ENCODE data around the gene KRTAP5-6. TPM values are rescaled to one million over a fixed set of nuclear protein-coding genes. Genes with fewer than 3 reads are reported as not detected.
"Not testable (repeated sequence)": the region's sequence is repeated elsewhere in the genome, so short reads cannot be mapped to it uniquely, and the experiment has no call there.

Gene KRTAP5-6
- total RNA-seq, 4 donors from 2014 or later: 2.3 to 24.1 TPM; not detected in 2

- not testable (repeated sequence) for H3K9me3 ChIP-seq, H3K4me3 ChIP-seq, H3K36me3 ChIP-seq, H3K27ac ChIP-seq, H3K27me3 ChIP-seq
- peak in 1 of 2 donors; percentile 64 for DNase-seq (ENCODE audit: low spot score in 2 of 2)
- WGBS: 47% methylated on average over 8 of the region's 32 CpGs
- H3K4me1 ChIP-seq: peaks cover 17% of the 10 kb centered on the region
Observed at GRCh38 chr11:1689250-1690166, 7.5 kb upstream of the KRTAP5-6 start.

- TF ChIP-seq CTCF (IDR thresholded peaks at IDR 0.05) (no peak), POLR2A (IDR thresholded peaks at IDR 0.05) (no peak), POLR2AphosphoS5 (IDR thresholded peaks at IDR 0.05) (no peak), EP300 (IDR thresholded peaks at IDR 0.05) (no peak)
- Histone ChIP-seq H3K36me3 (no peaks in the 10 kb centered on the region), H3K4me3 (no peak overlapping the region), H3K27ac (no peak overlapping the region), H3K4me1 (peaks cover 19% of the 10 kb centered on the region), H3K9me3 (no peaks in the 10 kb centered on the region), H3K27me3 (peaks cover 6% of the 10 kb centered on the region)
- peak in 1 of 2 donors; percentile 49 for DNase-seq (ENCODE audit: low spot score in 2 of 2)
- 79% methylated on average over 22 of the region's 22 CpGs for WGBS
Observed at GRCh38 chr11:1690167-1691025, 6.6 kb upstream of the KRTAP5-6 start.

GRCh38 chr11:1691026-1691877 is 5.7 kb upstream of the KRTAP5-6 start:
- Histone ChIP-seq H3K36me3 (no peaks in the 10 kb centered on the region), H3K4me1 (peaks cover 19% of the 10 kb centered on the region), H3K27me3 (peaks cover 6% of the 10 kb centered on the region), H3K9me3 (no peaks in the 10 kb centered on the region), H3K4me3 (no peak overlapping the region), H3K27ac (no peak overlapping the region)
- DNase-seq (ENCODE audit: low spot score in 2 of 2): peak in 1 of 2 donors; percentile 59
- no peak for TF ChIP-seq CTCF (IDR thresholded peaks at IDR 0.05)
- 84% methylated on average over 15 of the region's 16 CpGs for WGBS

- no peak overlapping the region for H3K27ac ChIP-seq
- H3K4me1 ChIP-seq: peaks cover 19% of the 10 kb centered on the region
- H3K4me3 ChIP-seq: no peak overlapping the region
- H3K9me3 ChIP-seq: no peaks in the 10 kb centered on the region
- peaks cover 6% of the 10 kb centered on the region for H3K27me3 ChIP-seq
- peak in 1 of 2 donors; percentile 72 for DNase-seq (ENCODE audit: low spot score in 2 of 2)
- WGBS: 77% methylated on average over 12 of the region's 16 CpGs
- TF ChIP-seq POLR2A (IDR thresholded peaks at IDR 0.05): no peak
- H3K36me3 ChIP-seq: no peaks in the 10 kb centered on the region
Observed at GRCh38 chr11:1691878-1692707, 4.9 kb upstream of the KRTAP5-6 start.

- Histone ChIP-seq H3K4me1 (peaks cover 19% of the 10 kb centered on the region), H3K27ac (no peak overlapping the region), H3K36me3 (no peaks in the 10 kb centered on the region), H3K4me3 (peak overlapping the region; percentile 45), H3K9me3 (no peaks in the 10 kb centered on the region), H3K27me3 (peaks cover 6% of the 10 kb centered on the region)
- TF ChIP-seq POLR2AphosphoS5 (IDR thresholded peaks at IDR 0.05) (no peak), CTCF (IDR thresholded peaks at IDR 0.05) (no peak), EP300 (IDR thresholded peaks at IDR 0.05) (no peak), POLR2A (IDR thresholded peaks at IDR 0.05) (no peak)
- WGBS: 41% methylated on average over 18 of the region's 20 CpGs
- peak in 1 of 2 donors; percentile 54 for DNase-seq (ENCODE audit: low spot score in 2 of 2)
Observed at GRCh38 chr11:1692708-1693326, 4.2 kb upstream of the KRTAP5-6 start.

All from suprapubic skin (tissue), 4 donors.